Endothelial cell of umbilical vein (primary cell): Measurements from ENCODE around the gene VDAC2.

Source experiments
- POLR2AphosphoS5 ChIP-seq: IDR thresholded peaks from 2 replicates; pipeline ENCODE4 v1.6.1; 2012; ENCODE audit warnings: low read depth, mild to moderate bottlenecking, control low read depth, low read length, moderate library complexity; ENCODE audit not compliant: insufficient read depth
- TF ChIP-seq, protein P1 (sequence below): IDR thresholded peaks from 2 replicates; pipeline ENCODE4 v1.6.1; 2011; ENCODE audit not compliant: insufficient read depth, insufficient read length

DNA sequence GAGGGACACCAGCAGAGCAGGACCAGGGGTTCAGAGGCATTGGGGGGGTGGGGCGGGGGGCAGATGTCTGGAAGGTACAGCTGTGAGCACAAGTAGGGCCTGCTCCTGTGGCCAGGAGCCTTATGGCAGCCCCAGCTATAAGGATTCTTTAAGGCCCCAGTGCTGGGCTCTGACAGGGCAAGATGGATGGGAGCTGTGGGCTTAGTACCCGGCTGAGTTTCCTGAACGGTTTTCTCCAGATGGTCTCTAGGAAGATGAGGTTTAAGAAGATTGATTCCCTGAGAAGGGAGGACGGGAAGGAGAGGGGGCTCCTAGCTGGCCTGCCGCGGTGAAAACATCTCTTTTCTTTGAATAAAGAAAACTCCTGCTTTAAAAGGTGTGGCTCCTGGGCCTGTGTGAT lies 55.3 kb downstream of the VDAC2 start:
- TF ChIP-seq, protein P1, sequence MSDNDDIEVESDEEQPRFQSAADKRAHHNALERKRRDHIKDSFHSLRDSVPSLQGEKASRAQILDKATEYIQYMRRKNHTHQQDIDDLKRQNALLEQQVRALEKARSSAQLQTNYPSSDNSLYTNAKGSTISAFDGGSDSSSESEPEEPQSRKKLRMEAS, result no peak
- no peak for TF ChIP-seq POLR2AphosphoS5
